ENCODE results near the gene ASMTL.

The ASMTL gene

DNA sequence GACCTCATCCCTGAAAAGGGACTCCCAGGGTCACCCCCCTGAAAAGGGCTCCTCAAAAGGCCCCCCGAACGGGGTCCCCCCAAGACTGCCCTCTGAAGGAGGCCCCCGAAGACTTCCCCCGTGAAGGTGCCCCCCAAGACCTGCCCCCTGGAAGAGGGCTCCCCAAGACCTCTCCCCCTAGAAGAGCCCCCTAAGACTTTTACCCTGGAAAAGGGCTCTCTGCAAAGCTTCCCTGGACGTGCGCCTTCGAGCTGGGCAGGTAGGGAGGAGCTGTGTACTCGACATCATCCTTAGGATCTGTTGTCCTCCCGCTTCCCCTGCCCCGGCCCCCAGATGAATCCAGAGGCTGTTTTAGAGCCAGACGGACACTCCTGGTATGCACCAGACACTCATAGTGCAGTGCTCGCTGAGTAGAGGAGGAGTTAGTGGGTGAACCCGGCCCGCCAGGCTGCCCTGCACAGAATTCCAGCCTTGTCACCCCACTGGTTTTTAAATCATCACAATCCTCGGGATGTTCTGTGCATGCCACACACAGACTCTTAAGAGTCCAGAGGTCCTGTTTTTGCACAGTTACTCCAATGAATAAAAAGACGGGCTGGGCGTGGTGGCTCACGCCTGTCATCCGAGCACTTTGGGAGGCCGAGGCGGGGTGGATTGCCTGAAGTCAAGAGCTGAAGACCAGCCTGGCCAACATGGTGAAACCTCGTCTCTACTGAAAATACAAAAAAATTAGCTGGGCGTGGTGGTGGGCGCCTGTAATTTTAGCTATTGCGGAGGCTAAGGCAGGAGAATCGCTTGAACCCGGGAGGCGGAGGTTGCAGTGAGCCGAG is 55.1 kb downstream of the ASMTL start:
- Histone ChIP-seq H3K27ac (no peak overlapping the region), H3K9me3 (no peaks in the 10 kb centered on the region), H3K27me3 (no peaks in the 10 kb centered on the region), H3K4me3 (no peak overlapping the region), H3K36me3 (peaks cover 0 to 39% (median 6%) of the 10 kb centered on the region in 3 donors), H3K4me1 (peaks cover 0 to 24% (median 16%) of the 10 kb centered on the region in 4 donors)
- intact Hi-C loops (cut with DNase I; ENCODE audit: low total_unique reads) = loop anchor here (10.0 kb wide), 2 partner anchors 197 to 1083 kb away; partner anchors contain the start of genes AKAP17A and GTPBP6
- no peak for TF ChIP-seq CTCF (IDR thresholded peaks at IDR 0.05)
- DNase-seq = peak in 1 of 2 donors; percentile 38

GRCh38 chrX:1397001-1397400 is 55.7 kb downstream of the ASMTL start:
- H3K4me1 ChIP-seq = peaks cover 0 to 24% (median 16%) of the 10 kb centered on the region in 4 donors
- H3K9me3 ChIP-seq = no peaks in the 10 kb centered on the region
- DNase-seq = peak in 1 of 2 donors; percentile 61
- intact Hi-C loops (cut with DNase I; ENCODE audit: low total_unique reads) = loop anchor here (10.0 kb wide), 2 partner anchors 198 to 1082 kb away; partner anchors contain the start of genes AKAP17A and GTPBP6
- no peak for TF ChIP-seq CTCF (IDR thresholded peaks at IDR 0.05)
- H3K27ac ChIP-seq = no peak overlapping the region
- no peak overlapping the region for H3K4me3 ChIP-seq
- H3K36me3 ChIP-seq = peaks cover 0 to 33% (median 5%) of the 10 kb centered on the region in 3 donors
- H3K27me3 ChIP-seq = no peaks in the 10 kb centered on the region

GRCh38 chrX:1395646-1396216 is 57.0 kb downstream of the ASMTL start:
- H3K9me3 ChIP-seq = no peaks in the 10 kb centered on the region
- no peak overlapping the region for H3K27ac ChIP-seq
- peaks cover 0 to 23% (median under 1%) of the 10 kb centered on the region in 3 donors for H3K36me3 ChIP-seq
- TF ChIP-seq CTCF (IDR thresholded peaks at IDR 0.05) = no peak
- no peak overlapping the region for H3K4me3 ChIP-seq
- H3K27me3 ChIP-seq = no peaks in the 10 kb centered on the region
- intact Hi-C loops (cut with DNase I; ENCODE audit: low total_unique reads) = loop anchor here (10.0 kb wide), 2 partner anchors 199 to 1081 kb away; partner anchors contain the start of genes AKAP17A and GTPBP6
- DNase-seq = no peak
- H3K4me1 ChIP-seq = peaks cover 0 to 29% (median 21%) of the 10 kb centered on the region in 4 donors

GRCh38 chrX:1394731-1395501 is 57.8 kb downstream of the ASMTL start:
- H3K9me3 ChIP-seq = no peaks in the 10 kb centered on the region
- no peak for TF ChIP-seq CTCF (IDR thresholded peaks at IDR 0.05)
- peaks cover 0 to 37% (median 29%) of the 10 kb centered on the region in 4 donors for H3K4me1 ChIP-seq
- peaks cover 5 to 27% (median 9%) of the 10 kb centered on the region in 3 donors for H3K36me3 ChIP-seq
- DNase-seq = peak; percentile 24 to 68
- H3K27me3 ChIP-seq = no peaks in the 10 kb centered on the region
- intact Hi-C loops (cut with DNase I; ENCODE audit: low total_unique reads) = loop anchor here (10.0 kb wide), 2 partner anchors 200 to 1080 kb away; partner anchors contain the start of genes AKAP17A and GTPBP6
- H3K4me3 ChIP-seq = peak overlapping the region in 1 of 2 donors; percentile 5
- peak overlapping the region; percentile 62 to 98 for H3K27ac ChIP-seq

All from tibial artery (tissue), 4 donors.